ENCODE results near the gene ZNF350. TPM values are rescaled to one million over a fixed set of nuclear protein-coding genes. Genes with fewer than 3 reads are reported as not detected.

The ZNF350 gene
- total and polyA plus RNA-seq, 2 of the 13 experiments (the other 11 are each of a cell fraction or from before 2014, with no cell fraction given), result 3.7 to 6.9 TPM

DNA sequence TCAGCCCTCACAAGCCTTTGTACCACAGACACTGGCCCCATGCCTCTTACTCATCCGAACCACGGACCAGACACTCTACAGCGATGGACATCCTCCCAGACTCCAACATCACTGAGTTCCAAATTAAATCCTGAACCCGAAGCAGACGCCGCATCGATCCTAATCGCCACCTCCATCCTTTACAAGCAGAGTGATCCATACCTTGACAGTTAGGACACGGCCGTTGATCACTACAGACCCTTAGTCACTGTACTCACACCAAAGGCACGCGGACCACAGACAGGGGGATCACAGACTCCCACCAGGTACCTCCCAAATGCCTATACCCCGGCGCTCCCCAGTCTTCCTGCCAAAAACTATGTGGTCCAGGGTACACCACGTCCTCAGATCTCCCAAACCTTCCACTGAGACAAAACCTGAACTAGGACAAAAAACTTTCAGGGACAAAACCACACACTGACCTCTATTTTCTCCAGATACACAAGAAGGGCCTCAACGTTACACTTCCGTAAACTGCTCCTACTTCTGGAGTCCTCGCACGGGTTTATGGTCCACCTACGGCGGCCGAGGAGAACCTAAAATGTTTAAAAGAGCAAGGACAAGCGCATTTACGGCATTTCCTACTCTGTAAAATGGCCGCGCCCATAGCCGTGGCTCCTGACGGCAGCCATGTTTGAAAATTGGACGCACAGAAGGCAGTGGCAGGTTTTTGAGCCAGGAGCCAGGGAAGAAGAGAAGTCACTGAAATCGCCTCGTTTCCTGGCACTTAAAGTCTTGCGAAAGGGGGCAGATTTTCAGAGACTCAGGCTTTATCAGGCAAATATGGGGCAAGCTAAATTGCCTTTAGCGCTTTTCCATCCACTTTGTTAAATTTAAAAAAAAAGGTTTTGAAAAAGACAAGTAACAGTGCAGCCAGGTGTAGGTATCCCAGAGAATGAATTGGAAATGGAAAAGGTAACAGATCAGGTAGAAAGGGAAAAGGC, at the start of gene ZNF350 (continued):
- TF ChIP-seq, protein P1, sequence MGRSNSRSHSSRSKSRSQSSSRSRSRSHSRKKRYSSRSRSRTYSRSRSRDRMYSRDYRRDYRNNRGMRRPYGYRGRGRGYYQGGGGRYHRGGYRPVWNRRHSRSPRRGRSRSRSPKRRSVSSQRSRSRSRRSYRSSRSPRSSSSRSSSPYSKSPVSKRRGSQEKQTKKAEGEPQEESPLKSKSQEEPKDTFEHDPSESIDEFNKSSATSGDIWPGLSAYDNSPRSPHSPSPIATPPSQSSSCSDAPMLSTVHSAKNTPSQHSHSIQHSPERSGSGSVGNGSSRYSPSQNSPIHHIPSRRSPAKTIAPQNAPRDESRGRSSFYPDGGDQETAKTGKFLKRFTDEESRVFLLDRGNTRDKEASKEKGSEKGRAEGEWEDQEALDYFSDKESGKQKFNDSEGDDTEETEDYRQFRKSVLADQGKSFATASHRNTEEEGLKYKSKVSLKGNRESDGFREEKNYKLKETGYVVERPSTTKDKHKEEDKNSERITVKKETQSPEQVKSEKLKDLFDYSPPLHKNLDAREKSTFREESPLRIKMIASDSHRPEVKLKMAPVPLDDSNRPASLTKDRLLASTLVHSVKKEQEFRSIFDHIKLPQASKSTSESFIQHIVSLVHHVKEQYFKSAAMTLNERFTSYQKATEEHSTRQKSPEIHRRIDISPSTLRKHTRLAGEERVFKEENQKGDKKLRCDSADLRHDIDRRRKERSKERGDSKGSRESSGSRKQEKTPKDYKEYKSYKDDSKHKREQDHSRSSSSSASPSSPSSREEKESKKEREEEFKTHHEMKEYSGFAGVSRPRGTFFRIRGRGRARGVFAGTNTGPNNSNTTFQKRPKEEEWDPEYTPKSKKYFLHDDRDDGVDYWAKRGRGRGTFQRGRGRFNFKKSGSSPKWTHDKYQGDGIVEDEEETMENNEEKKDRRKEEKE (IDR thresholded peaks at IDR 0.05), result no peak
- TF ChIP-seq NCOA1 (CRISPR knock-in tag; IDR thresholded peaks at IDR 0.05), result no peak
- TF ChIP-seq TCF7 (IDR thresholded peaks at IDR 0.05; ENCODE audit: low read depth), result no peak
- peak; percentile 75; the same call in 1 of the 2 replicates for TF ChIP-seq NFATC3 (CRISPR knock-in tag; IDR thresholded peaks at IDR 0.05)
- TF ChIP-seq, protein P2, sequence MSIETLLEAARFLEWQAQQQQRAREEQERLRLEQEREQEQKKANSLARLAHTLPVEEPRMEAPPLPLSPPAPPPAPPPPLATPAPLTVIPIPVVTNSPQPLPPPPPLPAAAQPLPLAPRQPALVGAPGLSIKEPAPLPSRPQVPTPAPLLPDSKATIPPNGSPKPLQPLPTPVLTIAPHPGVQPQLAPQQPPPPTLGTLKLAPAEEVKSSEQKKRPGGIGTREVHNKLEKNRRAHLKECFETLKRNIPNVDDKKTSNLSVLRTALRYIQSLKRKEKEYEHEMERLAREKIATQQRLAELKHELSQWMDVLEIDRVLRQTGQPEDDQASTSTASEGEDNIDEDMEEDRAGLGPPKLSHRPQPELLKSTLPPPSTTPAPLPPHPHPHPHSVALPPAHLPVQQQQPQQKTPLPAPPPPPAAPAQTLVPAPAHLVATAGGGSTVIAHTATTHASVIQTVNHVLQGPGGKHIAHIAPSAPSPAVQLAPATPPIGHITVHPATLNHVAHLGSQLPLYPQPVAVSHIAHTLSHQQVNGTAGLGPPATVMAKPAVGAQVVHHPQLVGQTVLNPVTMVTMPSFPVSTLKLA (IDR thresholded peaks at IDR 0.05), result no peak
- TF ChIP-seq, protein P3, sequence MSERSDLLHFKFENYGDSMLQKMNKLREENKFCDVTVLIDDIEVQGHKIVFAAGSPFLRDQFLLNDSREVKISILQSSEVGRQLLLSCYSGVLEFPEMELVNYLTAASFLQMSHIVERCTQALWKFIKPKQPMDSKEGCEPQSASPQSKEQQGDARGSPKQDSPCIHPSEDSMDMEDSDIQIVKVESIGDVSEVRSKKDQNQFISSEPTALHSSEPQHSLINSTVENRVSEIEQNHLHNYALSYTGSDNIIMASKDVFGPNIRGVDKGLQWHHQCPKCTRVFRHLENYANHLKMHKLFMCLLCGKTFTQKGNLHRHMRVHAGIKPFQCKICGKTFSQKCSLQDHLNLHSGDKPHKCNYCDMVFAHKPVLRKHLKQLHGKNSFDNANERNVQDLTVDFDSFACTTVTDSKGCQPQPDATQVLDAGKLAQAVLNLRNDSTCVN (CRISPR knock-in tag; IDR thresholded peaks at IDR 0.05; ENCODE audit: borderline replicate concordance), result peak; percentile 96
- TF ChIP-seq ZNF614 (CRISPR knock-in tag; IDR thresholded peaks at IDR 0.05; ENCODE audit: borderline replicate concordance), result peak; percentile 92
- TF ChIP-seq, protein P4, sequence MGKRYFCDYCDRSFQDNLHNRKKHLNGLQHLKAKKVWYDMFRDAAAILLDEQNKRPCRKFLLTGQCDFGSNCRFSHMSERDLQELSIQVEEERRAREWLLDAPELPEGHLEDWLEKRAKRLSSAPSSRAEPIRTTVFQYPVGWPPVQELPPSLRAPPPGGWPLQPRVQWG (CRISPR knock-in tag; IDR thresholded peaks at IDR 0.05; ENCODE audit: borderline replicate concordance, low read depth), result no peak
- TF ChIP-seq, protein P5, sequence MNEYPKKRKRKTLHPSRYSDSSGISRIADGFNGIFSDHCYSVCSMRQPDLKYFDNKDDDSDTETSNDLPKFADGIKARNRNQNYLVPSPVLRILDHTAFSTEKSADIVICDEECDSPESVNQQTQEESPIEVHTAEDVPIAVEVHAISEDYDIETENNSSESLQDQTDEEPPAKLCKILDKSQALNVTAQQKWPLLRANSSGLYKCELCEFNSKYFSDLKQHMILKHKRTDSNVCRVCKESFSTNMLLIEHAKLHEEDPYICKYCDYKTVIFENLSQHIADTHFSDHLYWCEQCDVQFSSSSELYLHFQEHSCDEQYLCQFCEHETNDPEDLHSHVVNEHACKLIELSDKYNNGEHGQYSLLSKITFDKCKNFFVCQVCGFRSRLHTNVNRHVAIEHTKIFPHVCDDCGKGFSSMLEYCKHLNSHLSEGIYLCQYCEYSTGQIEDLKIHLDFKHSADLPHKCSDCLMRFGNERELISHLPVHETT (CRISPR knock-in tag; conservative IDR thresholded peaks at IDR 0.05), result peak; percentile 81; the same call in 1 of the 2 replicates
- TF ChIP-seq, protein P6, sequence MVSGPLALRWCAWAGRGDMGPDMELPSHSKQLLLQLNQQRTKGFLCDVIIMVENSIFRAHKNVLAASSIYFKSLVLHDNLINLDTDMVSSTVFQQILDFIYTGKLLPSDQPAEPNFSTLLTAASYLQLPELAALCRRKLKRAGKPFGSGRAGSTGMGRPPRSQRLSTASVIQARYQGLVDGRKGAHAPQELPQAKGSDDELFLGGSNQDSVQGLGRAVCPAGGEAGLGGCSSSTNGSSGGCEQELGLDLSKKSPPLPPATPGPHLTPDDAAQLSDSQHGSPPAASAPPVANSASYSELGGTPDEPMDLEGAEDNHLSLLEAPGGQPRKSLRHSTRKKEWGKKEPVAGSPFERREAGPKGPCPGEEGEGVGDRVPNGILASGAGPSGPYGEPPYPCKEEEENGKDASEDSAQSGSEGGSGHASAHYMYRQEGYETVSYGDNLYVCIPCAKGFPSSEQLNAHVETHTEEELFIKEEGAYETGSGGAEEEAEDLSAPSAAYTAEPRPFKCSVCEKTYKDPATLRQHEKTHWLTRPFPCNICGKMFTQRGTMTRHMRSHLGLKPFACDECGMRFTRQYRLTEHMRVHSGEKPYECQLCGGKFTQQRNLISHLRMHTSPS (CRISPR knock-in tag; IDR thresholded peaks at IDR 0.05; ENCODE audit: low read depth), result no peak
- TF ChIP-seq KLF11 (CRISPR knock-in tag; IDR thresholded peaks at IDR 0.05), result peak; percentile 62; the same call in 1 of the 2 replicates
- no peak for TF ChIP-seq PLRG1 (conservative IDR thresholded peaks at IDR 0.05)
- no peak for TF ChIP-seq GTF2F1 (IDR thresholded peaks at IDR 0.05; ENCODE audit: low read length)
- TF ChIP-seq ZNF367 (CRISPR knock-in tag; IDR thresholded peaks at IDR 0.05; ENCODE audit: borderline replicate concordance), result no peak
- peak; percentile 90 for TF ChIP-seq HCFC1 (IDR thresholded peaks at IDR 0.05; ENCODE audit: low read depth, low read length)
- no peak for TF ChIP-seq MEIS1 (CRISPR knock-in tag; IDR thresholded peaks at IDR 0.05; ENCODE audit: borderline replicate concordance)
- peak; percentile 82 for TF ChIP-seq ZFX (CRISPR knock-in tag; IDR thresholded peaks at IDR 0.05; ENCODE audit: low read depth)
- peak; percentile 45; the same call in 1 of the 2 replicates for TF ChIP-seq NFYB (CRISPR knock-in tag; IDR thresholded peaks at IDR 0.05)
- peak; percentile 71 for TF ChIP-seq GATAD2A (CRISPR knock-in tag; IDR thresholded peaks at IDR 0.05)

Data from HepG2 (cell line).